ENCODE data around the gene LRMDA.
"Not testable (repeated sequence)": the region's sequence is repeated elsewhere in the genome, so short reads cannot be mapped to it uniquely, and the experiment has no call there.

LRMDA gene

DNA sequence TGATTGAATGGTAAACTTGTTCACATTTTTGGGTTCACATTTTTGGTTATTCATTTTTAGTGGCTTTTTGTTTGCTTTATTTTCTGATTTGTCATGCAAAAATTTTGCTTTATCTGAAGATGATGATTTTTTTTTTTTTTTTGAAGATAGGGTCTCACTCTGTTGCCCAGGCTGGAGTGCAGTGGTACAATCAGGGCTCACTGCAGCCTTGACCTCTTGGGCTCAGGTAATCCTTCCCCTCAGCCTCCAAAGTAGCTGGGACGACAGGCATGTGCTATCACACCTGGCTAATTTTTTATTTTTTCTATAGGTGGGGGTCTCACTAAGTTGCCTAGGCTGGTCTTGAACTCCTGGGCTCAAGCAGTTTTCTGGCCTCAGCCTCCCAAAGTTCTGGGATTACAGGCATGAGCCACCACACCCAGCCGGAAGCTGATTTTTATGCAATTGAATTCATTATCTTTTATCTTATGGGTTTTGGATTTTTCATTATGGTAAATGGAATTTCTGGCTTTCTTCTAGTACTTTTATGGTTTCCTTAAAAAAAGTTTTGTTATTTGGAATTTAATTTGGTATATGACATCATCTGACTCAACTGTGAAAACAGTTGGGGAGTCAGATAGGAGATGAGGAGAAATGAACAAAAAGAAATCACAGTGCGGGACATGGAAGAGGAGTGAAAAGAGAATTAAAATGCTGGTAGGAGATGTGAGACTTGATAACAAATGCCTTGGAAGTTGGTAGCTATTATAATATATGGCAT, 158.7 kb downstream of the LRMDA start:
- no peak for DNase-seq (ENCODE audit: low read depth)

DNA sequence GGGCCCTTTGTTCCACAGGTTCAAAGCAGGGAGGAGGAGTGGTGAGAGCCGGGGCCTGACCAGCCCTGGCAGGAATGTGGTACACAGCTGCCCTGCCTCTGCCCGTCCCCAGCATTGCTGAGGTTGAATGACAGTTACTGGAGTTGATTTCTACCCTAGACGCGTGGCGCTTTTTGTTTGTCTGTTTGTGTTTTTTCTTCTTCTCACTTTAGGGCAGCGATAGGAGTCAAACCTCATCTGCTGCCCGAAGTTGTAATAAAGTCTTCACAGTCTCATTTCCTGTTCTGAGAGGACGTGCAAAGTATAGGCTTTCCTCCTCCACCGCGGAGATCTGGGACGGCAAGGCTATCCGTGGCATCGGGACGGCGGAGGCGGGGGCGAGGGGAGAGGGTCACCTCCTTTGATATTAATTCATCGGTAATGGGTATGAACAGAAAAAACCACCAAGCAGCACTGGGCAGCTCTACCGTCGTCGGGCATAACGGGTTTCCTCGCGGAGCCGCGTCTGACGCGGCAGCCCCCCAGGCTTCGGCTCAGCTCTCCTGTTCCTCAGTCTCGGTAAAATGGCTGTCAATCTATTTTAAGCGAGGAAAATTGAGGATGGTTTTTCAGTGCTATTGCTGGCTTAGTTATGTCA, 160.8 kb downstream of the LRMDA start:
- DNase-seq (ENCODE audit: low read depth) = no peak

DNA sequence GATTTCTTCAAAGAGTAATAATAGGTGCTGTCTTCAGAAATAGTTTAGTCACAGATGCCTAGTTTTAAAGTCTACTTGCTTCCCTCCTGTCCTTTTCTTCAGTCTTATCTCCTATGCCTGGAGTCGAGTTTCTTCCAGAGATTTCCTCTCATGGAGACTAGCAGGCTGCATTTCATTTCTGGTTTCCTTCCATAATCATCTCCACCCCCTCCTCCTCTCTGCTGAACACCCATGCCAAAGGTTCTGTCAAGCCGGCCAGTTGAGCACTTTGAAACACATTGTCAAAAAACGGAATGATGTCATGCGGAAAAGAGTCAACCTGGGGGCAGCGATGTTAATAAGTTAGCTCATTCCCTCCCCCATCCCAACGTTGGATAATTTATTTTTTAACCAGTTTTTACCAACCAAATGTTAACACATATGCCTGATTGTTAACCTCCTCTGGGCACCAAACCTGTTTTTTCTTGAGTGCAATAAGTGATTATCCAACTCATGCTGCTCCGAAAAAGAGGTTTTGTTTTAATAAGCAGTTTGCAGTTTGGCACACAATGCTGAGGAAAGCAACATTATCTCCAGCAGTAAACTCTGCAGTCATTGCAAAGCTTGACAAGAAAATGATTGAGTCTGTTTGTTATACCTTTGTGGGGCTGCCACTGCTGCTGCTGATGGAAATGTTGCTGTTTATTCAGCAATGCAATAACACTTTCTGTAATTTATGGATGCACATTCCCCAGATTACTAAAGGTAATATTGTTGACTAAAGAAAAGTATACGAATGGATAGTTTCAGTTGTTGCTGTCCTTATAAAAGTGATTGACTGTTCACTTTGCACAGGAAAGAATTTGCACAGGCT, 161.6 kb downstream of the LRMDA start:
- no peak for DNase-seq (ENCODE audit: low read depth)

DNA sequence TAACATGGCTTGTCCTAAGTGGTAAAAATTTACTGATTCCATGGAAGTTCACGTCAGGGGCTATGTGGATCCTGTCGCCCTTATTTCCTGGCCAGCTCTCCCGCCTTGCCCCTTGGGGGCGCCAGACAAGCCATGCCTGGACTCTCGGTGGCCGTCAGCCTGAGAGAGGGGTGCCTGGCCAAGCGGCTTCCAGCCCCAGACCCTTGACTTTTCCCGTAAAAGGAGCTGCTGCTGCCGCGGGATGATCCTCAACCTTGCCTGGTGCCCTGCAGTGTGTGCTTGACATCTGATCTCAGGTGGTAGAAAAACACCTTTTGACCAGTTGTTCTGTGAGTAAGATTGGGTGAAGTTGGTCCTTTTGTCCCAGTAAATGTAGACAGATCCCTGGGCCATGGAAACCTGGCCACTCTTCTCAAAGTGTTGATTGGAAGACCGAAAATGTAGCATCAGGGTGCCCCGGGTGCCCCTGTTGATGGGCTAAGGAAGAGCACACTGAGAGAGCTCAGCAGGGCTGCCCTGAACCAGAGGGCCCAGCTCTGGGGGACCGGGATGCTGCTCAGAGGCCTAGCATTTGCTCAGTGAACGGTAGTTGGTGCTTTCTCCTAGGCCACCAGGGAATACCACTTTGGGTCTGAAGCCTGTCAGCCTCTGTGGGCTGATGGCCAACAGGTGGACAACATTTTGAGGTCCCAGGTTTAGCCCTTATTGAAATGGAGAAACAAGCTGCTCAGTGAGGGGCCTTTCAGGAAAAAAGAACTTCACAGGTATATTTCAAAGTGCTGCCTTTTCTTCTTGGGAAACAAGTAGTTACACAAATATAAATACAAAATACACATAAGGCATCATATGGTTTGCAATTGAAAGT, 162.5 kb downstream of the LRMDA start:
- DNase-seq (ENCODE audit: low read depth) = no peak

DNA sequence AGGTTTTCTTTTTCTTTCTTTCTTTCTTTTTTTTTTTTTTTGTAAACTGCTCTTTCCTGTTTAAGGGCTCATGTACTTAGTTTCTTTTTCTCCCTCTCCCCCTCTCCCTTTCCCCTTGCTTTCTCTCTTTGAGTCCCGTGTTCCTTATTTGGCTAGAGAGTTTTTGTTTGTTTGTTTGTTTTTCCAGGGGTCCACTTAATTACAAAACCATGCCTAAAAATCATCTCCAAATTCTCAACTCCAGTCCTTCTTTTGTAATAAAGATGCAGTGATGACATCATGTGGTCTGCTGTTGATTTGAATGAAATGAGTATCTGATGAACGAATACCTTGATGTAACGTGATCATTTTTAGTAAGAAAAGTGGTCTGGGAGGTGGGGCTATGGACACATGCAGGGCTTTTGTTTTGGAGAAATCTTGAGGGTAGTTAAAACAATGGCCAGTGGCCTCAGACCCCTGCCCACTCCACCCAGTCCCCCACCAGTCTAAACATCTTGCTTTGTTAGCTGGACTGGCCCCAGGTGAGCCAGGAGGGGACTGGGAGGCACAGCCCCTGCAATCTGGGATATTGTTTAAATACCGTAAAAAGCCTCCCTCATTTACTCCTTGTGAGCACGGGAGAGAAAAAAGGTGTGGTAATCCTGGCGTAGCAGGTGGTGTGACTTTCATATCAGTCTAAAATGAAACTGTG, 165.7 kb downstream of the LRMDA start:
- DNase-seq (ENCODE audit: low read depth) = no peak

DNA sequence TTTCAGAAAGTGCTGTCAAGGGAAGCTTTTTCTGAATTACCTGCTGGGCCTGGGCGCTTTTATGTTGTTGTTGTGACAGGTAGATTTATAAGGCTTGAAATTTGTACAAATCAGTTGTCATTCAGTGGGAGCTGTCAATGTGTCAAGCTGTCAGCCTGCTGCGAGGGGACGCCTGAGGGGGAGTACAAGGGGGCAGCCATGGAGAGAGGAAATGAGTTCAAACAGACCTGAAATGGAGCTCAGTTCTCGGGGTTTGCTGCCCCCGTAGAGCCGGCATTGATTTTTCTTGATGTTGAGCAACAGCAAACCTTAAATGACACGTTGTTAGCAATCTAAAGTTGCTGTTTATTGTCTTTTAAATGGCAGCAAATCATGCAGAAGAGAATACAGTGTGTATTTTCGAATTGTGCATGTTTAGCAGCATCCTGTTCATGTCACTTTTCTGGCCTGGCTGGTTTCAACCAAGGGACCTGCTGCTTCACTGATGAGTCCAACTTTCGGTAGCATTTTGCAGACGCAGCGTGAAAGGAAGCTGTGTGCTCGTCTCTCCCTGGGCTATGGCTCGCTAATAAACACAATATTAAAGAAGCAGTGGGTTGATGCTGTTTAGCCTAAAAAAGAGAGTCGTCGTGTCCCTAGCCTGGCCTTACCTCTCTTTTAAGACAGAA, 166.5 kb downstream of the LRMDA start:
- DNase-seq (ENCODE audit: low read depth) = no peak

DNA sequence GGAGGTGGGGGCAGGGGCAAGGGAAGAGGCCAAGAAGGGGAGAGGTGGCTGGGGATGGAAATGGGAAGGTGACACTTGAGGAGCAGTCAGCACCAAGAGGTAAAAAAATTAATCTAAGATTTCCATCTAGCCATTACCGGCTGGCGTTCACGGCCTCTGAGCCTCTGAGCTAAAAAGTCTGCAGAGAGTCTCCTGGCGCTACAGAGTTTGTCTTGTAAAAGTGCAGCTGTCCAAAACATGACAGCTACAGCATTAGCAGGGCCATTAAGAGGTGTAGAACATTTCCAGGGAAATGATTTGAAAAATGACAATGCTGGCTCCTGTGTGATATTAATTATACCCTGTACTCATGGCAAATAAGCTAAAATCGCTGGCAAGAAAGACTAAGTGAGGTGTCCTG, 167.6 kb downstream of the LRMDA start:
- DNase-seq (ENCODE audit: low read depth) = no peak

DNA sequence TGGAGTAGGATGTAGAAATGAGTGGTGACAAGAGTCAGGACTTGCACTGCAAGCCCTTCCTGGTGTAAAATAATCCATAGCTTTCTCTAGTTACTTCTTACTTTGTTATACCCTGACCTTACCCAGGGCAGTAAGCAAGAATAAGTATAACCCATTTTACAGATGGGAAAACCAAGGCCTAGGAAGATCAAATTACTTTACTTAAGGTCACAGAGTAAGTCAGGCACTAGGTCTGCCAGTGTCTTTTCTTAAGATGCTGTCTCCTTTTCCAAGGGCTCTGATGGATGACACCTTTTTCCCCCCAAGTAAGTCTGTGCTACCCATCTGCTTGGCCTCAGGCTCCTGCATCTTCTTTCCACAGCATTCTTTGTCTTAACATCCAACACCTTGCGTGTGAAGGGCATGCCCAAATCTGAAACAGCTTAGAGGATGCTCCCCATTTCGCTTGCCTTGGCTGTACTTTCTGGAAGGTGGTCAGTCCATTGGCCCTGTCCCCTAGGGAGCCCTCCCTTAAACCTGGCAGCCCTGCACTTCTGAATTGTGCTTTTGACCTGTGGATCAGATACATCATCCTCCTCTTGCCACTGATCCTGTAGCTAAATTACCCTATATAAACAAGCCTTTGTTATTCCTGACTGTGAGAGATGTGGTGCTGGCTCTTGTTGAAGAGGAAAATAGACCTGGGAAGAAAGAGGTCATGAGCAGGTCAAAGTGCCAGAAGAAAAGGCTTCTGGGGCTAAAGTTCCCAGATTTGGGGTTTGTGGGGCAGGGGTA, 168.6 kb downstream of the LRMDA start:
- DNase-seq (ENCODE audit: low read depth) = no peak

DNA sequence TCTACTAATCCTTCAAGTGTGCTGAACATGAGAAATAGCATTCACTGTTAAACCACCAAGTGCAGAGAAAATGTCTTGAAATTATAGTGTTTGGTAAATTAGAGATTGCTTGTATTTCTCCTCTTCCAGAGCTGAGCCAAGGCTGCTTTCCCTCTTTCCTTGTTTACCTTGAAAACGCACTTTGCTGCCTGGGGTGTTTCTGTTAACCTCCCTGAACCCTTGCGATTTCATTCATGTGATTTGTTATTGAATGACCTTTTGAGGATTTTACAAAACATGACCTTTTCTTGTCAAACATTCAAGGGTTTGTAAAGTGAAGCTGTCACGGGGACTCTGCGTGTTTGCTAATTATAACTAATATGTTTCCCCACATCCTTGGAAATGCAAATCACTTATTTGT, 169.4 kb downstream of the LRMDA start:
- DNase-seq (ENCODE audit: low read depth) = no peak

DNA sequence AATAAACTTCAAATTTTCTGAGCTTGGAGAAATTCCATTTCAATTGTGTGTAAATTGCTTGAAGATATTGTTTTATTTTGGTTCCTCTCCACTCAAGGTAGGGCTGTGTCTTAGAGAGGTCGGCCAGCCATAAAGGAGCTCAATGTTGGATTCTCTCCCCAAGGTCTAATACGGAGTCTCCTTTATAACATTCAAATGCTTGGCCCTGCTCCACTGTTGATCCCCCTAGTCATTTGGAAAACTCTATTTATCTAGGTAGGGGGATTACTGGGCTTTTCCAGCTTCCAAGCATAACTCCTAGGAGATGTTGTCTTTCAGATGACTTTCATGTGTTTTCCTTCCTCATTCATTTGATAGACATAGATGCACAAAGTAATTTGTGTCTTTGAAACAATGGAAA, 170.9 kb downstream of the LRMDA start:
- DNase-seq (ENCODE audit: low read depth) = no peak

DNA sequence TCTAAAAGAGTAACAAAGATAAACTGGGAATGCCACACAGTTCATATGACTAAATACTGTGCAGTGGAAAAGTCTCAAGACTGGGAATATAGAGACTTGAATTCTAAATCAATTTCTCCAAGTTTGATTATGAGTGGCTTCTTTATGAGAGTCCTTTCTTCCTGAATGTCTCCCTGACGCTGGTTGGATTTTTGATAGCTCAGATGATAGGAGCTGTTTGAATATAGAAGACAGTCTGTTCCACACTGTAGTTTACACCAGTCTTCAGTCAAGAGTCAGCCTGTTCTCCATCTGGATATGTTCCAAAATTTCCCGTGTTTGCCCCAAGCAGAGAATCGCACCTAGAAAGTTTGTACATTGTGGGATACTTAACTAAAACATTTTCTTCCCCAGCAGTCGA, 173.7 kb downstream of the LRMDA start:
- DNase-seq (ENCODE audit: low read depth) = no peak

DNA sequence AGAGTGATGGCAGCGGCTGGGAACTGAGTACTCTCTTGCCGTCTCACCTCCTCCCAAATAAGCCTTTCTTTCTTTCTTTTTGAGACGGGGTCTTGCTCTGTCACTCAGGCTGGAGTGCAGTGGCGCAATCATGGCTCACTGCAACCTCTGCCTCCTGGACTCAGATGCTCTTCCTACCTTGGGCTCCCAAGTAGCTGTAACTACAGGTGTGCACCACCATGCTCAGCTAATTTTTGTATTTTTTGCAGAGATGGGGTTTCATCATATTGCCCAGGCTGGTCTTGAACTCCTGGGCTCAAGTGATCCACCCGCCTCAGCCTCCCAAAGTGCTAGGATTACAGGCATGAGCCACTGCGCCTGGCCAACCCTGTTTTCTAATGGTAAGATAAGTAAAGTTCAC, 174.4 kb downstream of the LRMDA start:
- not testable (repeated sequence) for DNase-seq (ENCODE audit: low read depth)

DNA sequence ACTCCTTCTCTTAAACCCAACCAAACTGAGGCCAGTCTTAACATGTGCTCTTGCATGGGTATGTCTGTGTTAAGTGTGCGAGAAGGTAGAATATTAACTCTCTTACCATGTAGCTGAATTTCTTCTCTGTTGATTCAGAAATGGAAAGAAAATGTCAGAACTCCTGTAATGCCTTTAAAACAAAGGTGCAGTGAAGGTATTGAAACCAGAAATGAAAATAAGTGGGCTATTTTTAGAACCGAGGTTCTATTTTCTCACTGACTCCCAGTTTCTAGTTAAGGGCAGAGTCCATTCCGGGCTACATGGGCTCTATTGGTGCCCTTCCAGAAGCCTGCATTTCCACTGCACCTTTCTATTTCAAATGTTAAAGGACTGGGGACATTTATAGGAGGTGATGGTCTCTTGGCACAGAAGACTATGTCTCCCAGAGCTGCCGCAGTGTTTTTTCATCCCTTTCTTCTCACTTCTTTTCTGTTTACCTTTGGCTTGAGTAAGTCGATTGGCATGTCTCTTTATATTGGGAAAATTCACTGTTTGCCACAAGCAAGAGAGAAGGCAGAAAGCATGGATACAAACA, 174.9 kb downstream of the LRMDA start:
- DNase-seq (ENCODE audit: low read depth) = no peak

DNA sequence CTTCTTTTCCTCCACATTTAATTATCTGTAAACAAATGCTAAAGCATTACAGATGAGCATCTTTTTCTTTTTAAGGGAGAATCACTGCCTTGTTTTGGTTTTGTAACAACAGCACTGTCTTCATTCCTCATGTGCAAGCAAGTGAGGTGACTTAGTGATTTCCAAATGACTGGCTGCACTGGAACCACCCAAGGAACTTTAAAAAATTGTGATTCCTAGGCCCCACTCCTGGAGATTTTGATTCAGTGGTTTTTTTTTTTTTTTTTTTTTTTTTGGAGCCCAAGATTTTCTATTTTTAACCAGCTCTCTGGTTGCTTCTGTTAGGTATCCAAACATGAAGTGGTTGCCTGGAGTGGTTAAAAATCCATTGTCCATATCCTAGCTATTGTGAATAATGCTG, 176.2 kb downstream of the LRMDA start:
- no peak for DNase-seq (ENCODE audit: low read depth)

DNA sequence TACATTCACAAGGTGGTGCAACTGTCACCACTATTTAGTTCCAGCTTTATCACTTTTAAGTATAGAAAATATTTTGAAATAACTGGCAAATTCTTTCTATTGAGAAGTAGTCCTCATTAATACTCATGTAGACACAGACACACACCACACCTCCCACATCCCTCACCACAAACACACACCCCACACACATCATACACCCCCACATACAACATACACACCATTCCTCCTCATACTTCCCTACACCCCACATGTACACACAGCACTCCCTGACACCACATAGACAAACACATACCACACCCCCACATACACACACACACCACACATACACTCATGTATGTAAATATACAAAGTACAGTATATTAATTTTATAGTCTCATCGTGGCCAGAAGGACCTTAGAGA, 178.8 kb downstream of the LRMDA start:
- DNase-seq (ENCODE audit: low read depth) = no peak

DNA sequence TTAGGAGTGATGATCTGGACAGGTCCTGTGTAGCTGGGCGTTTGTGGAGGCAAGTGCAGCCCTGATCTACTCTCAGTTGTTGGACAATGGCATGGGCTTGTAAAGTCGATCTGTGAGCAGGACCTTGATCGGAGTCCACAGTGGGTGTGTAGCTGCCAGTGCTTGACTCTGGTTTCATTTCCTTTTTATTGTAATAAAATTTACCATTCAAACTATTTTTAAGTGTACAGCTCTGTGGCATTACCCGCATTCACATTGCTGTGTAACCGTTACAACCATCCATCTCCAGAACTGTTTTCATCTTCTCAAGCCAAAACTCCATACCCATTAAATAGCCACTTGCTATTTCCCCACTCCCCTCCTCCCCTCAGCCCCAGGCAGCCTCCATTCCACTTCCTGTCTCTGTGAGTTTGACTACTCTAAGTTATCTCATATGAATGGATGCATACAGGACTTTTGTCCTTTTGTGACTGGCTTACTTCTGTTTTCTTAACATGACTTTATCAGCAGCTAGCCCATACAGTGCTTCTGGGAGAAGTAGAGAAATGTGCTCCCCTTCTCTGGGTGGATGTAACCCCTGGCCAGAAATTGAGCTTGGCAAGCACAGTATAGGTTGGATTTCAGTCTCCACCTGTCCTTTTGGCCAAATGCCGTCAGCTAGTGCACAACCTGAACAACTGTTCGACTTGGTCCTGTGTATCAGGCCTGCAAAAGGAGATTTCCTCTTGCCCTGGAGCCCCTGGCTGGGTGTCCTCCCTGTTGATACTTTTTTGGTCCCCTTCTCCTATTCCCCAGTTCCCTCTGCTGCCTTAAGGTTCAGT, 180.0 kb downstream of the LRMDA start:
- no peak for DNase-seq (ENCODE audit: low read depth)

DNA sequence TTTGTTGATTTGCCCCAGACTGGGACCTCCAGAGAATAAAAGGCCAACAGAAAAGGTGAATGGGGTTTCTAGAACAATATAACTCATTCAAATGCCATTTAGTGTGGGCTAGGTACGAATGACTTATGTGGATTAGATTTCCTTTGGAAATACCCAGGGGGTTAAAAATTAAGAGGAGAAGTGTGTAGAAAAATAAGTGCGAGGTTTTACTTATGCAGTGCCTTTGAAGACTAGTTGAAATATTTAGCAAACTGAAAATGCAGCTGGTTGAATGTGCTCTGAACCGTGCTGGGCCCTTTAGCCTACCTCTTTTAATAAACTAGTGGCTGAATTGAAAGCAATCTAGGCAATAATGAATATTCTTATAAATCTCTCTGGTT, 180.6 kb downstream of the LRMDA start:
- DNase-seq (ENCODE audit: low read depth) = no peak

DNA sequence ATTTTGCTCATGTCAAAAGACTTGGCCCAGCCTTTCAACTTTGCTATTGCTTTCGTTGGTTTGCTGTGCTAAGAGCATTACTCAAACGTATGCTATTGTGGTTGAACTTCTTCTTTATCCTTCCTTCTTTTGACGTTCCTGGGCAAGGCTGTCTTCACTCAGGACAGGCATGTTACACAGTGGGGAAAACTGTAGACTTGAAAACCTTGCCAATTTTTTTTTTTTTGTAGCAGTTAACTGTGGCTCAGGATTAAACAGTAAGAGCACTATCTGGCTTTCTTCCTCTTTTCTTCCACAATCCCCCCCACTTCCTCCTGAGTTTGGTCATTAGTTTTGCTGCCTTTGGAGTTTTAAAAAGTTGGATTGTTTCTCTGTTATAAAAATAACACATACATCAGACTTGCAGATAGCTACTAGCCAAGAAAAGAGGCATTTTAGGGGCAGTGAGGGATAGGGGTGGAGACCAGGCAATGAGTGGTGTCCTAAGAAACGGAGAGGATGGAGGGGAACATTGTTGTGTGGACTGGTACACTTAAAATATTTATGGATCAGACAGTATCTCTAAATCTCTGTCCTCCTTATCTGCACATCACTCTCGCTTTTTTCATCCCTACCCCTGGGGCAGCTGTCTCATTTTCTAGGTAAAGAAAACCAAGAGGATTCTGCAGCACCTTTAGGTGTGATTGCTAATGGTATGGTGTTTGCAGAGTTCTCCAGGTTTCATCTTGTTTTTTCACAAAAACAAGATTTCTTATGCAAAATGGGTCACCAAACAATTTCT, 181.7 kb downstream of the LRMDA start:
- no peak for DNase-seq (ENCODE audit: low read depth)

Measured in stimulated activated CD8-positive, alpha-beta memory T cell treated with anti-CD3 and anti-CD28 coated beads, Interleukin-15, amount 100 ng/mL, for 1 hour (primary cell).